Tibial nerve (tissue), 3 donors: ENCODE results near the gene RBP3.

Experiments
- POLR2A ChIP-seq, 2 donors: fragments of 450-650 bp; IDR thresholded peaks; one replicate each; pipeline ENCODE4 v1.6.1; 2017; ENCODE audit warnings: antibody characterized with exemption in 2 of 2, mild to moderate bottlenecking in 2 of 2, moderate library complexity in 2 of 2
- TF ChIP-seq, protein P1 (sequence below), 5 experiments: fragments of 200-600 bp in 3 of 5; fragments of 450-650 bp in 2 of 5; sonication (generic) in 3 of 5; IDR thresholded peaks; one replicate each; pipeline ENCODE4 v1.5.1; 2016 to 2019; ENCODE audit warnings: antibody characterized with exemption in 5 of 5, mild to moderate bottlenecking in 3 of 5, moderate library complexity in 2 of 5

GRCh38 chr10:47354165-47354564, 6.0 kb downstream of the RBP3 start:
- TF ChIP-seq, protein P1, sequence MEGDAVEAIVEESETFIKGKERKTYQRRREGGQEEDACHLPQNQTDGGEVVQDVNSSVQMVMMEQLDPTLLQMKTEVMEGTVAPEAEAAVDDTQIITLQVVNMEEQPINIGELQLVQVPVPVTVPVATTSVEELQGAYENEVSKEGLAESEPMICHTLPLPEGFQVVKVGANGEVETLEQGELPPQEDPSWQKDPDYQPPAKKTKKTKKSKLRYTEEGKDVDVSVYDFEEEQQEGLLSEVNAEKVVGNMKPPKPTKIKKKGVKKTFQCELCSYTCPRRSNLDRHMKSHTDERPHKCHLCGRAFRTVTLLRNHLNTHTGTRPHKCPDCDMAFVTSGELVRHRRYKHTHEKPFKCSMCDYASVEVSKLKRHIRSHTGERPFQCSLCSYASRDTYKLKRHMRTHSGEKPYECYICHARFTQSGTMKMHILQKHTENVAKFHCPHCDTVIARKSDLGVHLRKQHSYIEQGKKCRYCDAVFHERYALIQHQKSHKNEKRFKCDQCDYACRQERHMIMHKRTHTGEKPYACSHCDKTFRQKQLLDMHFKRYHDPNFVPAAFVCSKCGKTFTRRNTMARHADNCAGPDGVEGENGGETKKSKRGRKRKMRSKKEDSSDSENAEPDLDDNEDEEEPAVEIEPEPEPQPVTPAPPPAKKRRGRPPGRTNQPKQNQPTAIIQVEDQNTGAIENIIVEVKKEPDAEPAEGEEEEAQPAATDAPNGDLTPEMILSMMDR (IDR thresholded peaks at IDR 0.05) = no peak
- TF ChIP-seq POLR2A (IDR thresholded peaks at IDR 0.05) = no peak
